CD4-positive, alpha-beta T cell treated with Interleukin-12 subunit alpha and Interleukin-12 subunit beta, for 1 hour (primary cell): ENCODE results near the gene RNF123.

ENCODE experiments used
- DNase-seq: peaks from one replicate; pipeline ENCODE4 v3.0.0-alpha.2; 2020

The RNF123 gene

GRCh38 chr3:49659756-49660155 lies 29.6 kb upstream of the RNF123 start:
- no peak for DNase-seq

GRCh38 chr3:49661281-49661680 lies 28.1 kb upstream of the RNF123 start:
- no peak for DNase-seq

- no peak for DNase-seq
Measured at GRCh38 chr3:49662021-49662420, 27.3 kb upstream of the RNF123 start.

GRCh38 chr3:49662720-49663413 lies 26.5 kb upstream of the RNF123 start:
- DNase-seq, result no peak

- DNase-seq, result no peak
Measured at GRCh38 chr3:49663831-49664230, 25.5 kb upstream of the RNF123 start.

GRCh38 chr3:49664300-49664699 lies 25.1 kb upstream of the RNF123 start:
- DNase-seq, result no peak

GRCh38 chr3:49665822-49666519 lies 23.4 kb upstream of the RNF123 start:
- DNase-seq, result no peak

- no peak for DNase-seq
Measured at GRCh38 chr3:49666592-49666991, 22.8 kb upstream of the RNF123 start.

- no peak for DNase-seq
Measured at GRCh38 chr3:49667701-49668413, 21.5 kb upstream of the RNF123 start.

GRCh38 chr3:49668414-49668797 lies 21.0 kb upstream of the RNF123 start:
- DNase-seq, result no peak

- no peak for DNase-seq
Measured at GRCh38 chr3:49668861-49669260, 20.5 kb upstream of the RNF123 start.

- DNase-seq, result no peak
Measured at GRCh38 chr3:49669352-49669751, 20.0 kb upstream of the RNF123 start.

GRCh38 chr3:49670940-49671290 lies 18.4 kb upstream of the RNF123 start:
- no peak for DNase-seq

GRCh38 chr3:49671291-49672288 lies 17.8 kb upstream of the RNF123 start:
- DNase-seq, result peak; percentile 78

GRCh38 chr3:49673121-49673714 lies 16.1 kb upstream of the RNF123 start:
- no peak for DNase-seq

- DNase-seq, result peak; percentile 97
Measured at GRCh38 chr3:49673715-49674496, 15.5 kb upstream of the RNF123 start, which contains the start of gene APEH. TSS of gene APEH (plus strand) at chr3:49674351. CDS start at chr3:49674402, 51 bp downstream.

GRCh38 chr3:49674497-49674983 lies 14.8 kb upstream of the RNF123 start:
- DNase-seq, result no peak

- DNase-seq, result no peak
Measured at GRCh38 chr3:49675912-49676311, 13.4 kb upstream of the RNF123 start.

GRCh38 chr3:49680493-49681231 lies 8.7 kb upstream of the RNF123 start:
- DNase-seq, result no peak

- DNase-seq, result no peak
Measured at GRCh38 chr3:49681232-49681522, 8.2 kb upstream of the RNF123 start.

- no peak for DNase-seq
Measured at GRCh38 chr3:49681543-49681942, 7.8 kb upstream of the RNF123 start.
